Astrocyte of the hippocampus (primary cell): Measurements from ENCODE around the gene ARID4B.
"Not testable (repeated sequence)": the region's sequence is repeated elsewhere in the genome, so short reads cannot be mapped to it uniquely, and the experiment has no call there.

Experiments
- DNase-seq: peaks from one replicate; pipeline ENCODE4 v3.0.0; 2011; ENCODE audit warnings: low read depth, low spot score

The ARID4B gene

DNA sequence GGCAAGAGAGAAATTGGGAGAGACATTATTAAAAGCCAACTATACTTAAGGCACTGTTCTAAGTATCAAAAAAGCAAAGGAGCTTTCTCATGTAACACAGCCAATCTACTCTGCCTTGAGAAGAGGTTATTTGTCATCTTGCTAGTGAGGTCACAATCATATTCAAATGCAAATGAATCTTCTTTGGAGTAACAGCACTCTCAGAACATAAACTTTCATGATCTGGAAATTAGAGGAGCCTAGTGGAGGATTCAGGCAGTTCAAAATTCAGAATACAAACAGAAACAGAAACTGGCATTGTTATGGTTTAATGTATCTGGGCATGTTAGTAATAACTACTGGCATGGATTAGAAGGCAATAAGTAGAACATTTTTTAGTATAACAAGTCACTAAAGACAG is 57.4 kb downstream of the ARID4B start:
- peak; percentile 70 for DNase-seq

DNA sequence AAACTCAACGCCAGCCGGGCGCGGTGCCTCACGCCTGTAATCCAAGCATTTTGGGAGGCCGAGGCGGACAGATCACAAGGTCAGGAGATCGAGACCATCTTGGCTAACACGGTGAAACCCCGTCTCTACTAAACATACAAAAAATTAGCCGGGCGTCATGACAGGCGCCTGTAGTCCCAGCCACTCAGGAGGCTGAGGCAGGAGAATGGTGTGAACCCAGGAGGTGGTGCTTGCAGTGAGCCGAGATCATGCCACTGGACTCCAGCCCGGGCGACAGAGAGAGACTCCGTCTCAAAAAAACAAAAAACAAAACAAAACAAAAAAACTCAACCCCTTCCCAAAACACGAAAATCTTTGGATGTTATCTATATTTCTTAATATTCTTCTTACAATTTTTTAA is 58.0 kb downstream of the ARID4B start:
- not testable (repeated sequence) for DNase-seq

DNA sequence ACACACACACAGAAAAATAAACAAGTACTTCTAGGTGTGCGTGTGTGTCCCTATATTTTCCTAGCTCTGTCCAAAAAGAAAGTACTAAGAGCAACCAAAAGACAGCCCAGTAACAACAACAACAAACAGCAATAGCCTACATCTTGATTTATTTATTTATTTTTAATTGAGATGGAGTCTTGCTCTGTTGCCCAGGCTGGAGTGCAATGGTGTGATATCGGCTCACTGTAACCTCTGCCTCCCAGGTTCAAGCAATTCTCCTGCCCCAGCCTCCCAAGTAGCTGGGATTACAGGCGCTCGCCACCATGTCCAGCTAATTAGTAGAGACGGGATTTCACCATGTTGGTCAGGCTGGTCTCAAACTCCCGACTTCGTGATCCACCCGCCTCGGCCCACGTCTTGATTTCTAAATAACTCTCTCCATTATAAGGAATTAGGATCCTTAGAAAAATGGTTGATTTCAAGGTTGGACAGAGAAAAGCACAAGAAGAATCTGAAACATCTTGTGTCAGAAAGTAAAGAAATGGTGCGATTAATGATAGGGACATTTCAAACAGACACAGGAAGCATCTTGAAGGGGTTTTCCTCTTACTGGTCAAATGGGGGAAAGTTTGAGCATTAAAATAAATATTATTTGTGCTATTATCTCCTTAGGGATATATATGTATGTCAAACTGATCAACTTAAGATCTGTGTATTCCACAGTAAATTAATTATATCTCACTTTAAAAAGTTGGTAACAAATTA is 59.4 kb downstream of the ARID4B start:
- no peak for DNase-seq

DNA sequence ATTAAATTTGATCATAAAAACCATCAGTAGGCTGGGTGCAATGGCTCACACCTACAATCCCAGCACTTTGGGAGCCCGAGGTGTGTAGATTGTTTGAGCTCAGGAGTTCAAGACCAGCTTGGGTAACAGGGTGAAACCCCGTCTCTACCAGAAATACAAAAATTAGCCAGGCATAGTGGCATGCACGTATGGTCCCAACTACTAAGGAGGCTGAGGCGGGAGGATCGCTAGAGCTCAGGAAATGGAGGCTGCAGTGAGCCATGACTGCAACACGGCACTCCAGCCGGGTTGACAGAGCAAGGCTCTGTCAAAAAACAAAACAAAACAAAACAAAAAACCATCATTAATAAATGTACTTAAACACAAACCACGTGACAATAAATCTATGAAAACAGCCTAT is 61.0 kb downstream of the ARID4B start:
- no peak for DNase-seq

DNA sequence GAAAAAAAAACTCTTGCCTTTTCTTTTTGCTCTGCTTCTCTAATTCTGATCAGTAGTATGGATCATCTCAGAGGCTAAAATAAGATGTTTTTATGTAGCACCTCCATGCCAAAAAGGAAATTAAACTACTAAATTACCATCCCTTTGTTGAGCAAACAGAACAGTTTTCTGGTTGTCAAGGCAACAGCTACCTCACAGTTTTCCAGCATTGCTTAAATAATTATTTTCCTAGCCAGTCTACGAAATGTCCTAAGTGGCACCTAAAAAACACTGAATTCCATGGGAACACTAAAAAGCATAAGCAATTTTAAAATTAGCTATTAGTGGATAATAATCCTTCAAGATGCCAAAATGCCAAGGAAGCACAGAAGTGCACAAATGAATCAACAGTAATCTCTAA is 61.7 kb downstream of the ARID4B start:
- peak; percentile 31 for DNase-seq

DNA sequence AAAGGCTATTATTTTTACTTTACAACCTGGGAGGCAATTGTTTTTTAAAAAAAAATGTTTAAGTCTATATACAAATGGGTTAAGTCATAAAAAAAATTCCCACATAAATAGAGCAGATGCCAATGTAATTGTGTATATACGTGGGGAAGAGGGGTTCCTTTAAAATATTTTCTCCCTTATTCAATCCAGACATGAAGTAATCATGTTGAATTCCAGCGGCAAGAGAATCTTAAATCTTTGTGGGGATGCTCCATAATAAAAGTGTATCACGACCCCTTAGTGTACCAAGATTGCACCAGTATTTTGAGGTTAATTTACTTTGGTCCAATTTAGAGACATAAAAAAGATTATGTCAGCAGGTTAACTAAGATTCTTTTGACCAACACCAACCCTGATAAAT is 62.1 kb downstream of the ARID4B start:
- DNase-seq: no peak

DNA sequence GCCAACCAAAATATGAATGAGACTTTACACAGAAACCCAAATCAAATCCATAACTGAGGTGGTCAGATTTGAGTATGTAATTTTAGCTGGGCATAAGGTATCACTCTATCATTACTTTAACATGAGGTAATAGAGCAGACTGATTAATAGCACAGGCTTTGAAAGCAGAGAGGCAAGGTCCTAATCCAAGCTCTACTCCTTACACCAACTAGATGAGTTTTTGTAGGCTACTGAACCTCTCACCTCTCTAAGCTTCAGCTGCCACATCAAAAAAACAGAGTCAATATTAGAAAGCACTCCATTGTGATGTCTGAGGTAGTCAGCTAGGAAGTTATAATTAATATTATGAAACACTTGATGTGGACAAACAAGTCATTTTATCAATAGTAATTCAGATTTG is 63.7 kb downstream of the ARID4B start:
- DNase-seq: no peak

DNA sequence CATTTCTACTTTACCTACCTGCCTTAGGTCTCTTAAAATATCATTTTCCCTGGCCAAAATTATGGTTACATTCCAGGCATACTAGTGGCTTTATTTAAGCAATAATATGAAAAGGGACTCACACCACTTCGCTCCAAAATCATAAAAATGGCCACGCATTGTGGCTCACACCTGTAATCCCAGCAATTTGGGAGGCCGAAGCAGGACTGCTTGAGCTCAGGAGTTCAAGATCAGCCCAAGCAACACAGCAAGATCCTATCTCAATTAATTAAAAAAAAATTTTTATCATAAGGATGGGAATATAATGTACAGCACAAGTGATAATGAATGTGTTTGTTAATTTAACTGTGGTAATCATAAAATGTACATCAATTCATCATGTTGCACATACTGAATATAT is 65.4 kb downstream of the ARID4B start:
- no peak for DNase-seq

DNA sequence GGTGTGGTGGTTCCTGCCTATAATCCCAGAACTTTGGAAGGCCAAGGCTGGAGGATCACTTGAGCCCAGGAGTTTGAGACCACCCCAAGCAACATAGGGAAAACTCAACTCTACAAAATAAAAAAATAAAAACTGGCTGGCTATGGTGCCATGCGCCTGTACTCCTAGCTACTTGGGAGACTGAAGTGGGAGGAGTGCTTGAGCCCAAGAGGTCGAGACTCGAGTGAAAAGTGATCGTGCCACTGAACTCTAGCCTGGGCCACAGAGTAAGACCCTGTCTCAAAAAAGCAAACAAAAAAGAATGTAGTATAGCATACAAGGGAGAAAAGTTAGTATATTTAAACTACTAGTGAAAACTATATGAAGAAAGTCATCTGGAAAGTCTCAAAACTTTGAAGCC is 66.7 kb downstream of the ARID4B start:
- no peak for DNase-seq

DNA sequence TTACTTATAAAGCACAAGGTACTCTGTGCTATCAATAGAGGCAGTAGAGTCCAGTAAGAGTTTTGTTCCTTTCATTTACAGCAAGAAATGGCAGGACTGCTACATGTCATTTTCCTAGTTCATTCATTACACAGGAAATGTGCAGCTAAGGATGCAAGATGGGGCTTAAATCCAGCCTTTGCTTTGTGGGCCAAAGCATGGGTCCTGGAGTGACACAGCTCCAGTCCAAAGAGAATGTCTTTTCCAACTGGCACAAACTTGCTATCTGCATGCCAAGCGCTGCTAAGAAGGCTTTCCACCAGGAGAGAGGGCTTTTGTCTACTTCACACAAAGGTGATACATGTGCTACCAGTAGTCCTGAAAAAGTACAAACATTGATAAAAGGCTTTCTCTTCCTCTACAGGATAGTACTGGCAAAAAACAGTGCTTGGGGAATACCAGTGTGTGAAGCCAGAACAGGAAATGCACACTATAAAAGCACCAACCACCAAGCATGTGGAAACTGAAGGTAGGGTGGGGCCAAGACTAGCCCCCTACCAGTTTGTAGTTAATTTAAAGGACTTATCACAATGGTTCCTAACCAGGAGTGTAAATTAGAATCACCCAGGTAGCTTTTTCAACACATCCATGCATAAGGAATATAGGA is 68.7 kb downstream of the ARID4B start:
- peak; percentile 15 for DNase-seq

DNA sequence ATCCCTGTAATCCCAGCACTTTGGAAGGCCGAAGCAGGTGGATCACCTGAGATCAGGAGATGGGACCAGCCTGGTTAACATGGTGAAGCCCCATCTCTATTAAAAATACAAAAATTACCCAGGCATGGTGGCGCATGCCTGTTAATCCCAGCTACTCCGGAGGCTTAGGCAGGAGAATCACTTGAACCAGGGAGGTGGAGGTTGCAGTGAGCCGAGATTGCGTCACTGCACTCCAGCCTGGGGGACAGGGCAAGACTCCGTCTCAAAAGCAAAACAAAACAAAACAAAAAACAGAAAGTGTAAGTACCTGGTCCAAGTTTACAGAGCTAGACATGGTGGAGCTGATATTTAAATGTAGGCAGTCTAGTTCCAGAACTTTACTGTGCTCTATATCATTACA is 69.9 kb downstream of the ARID4B start:
- DNase-seq: not testable (repeated sequence)

DNA sequence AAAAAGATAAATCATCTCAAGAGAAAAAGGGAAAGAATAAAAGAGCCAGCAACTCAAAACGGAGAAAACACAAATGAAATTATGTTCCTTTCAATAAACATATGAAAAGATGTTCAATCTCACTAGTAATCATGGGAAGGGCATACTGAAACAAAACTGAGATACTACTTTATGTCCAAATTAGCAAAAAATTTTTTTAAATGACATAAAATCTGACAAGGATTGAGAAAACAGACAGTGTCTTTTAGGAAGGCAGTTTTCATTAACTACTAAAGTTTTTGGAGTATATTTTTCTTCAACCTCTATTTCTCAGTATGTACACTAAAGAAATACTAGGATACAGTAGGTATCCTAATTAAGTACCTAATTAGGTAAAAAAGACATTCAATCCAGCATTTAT is 73.3 kb downstream of the ARID4B start:
- no peak for DNase-seq

DNA sequence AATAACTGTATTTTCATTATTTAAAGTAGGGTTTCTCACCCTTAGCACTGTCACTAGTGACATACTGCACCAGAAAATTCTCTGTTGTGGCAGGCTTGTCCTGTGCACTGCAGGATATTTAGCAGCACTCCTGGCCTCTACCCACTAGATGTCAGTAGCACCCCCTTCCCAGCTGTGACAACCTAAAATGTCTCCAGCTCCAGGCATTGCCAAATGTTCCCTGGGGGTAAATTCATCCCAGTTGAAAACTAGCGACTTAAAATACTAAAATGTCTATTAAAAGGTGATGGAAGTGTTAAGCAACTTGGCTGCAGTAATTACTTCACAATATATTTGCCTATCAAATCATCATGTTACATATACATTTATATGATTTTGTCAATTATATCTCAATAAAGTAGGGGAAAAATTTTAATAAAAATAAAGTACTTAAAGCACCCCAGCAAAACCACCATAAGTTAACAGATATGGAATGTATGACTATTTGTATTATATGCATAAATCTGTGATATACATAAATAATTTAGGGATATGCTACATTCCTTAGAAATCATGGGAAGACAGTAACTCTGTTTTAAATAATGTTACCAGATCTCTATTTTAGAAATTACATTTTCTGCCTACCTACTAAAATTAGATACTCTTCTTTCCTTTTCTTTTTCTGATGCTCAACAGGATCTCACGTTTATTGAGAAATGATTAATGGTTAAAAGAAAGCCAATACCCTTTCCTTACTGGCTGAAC is 74.6 kb downstream of the ARID4B start:
- DNase-seq: peak; percentile 81

DNA sequence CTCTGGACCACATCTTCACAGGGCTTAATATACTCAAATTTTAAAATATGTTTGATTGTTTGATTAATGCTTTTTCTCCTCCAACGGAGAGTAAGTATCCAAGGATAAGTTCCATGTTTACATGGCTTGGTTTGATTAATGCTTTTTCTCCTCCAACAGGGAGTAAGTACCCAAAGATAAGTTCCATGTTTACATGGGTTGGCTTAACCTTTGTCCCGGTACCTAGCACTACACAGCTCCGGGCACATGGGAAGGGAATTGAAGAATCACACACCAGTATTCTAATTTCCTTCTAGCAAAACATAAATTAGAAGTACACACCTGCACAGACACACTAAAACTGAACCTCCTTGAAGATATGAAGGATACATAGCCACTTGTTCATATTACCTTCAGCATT is 77.5 kb downstream of the ARID4B start:
- DNase-seq: no peak

DNA sequence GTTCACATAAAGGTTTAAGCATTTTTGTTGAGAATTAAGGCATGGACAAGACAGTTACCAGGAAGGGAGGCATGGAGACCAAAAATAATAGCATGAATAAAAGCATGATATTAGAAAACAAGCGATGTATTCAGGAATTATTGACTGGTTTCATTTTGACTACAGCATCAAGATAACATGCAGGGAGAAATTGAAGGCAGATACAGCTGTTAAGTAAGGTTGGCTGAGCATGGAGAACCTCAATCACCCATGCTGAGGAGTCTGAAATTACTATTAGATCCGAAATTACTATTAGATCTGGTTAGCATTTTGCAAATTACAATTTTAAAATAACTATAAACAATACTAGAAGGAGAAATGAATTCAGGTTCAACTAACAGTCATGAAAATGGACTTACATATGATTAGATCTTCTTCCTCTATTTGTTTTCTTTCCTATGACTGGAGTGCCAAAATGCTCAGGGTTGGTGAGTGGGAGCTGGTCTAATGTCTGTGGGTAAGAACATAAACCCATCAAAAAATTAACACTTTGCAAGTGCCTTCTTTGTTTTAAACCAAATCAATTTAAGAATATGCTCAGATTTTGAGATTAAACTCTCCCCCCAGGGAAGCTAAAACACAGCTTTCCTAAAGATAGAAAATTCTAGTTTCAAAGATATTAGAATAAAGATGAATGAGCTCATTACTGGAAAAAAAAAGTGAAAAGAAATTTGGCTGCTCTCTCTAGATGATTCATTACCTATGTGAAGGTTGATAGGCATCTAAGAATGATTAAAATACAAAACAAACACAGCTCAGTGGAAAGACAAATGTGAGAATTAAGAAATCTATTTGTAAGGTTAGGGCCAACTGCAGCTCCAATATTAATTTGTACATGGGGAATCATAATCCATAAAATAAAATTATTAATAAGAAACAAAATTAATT is 81.7 kb downstream of the ARID4B start:
- DNase-seq: peak; percentile 29

DNA sequence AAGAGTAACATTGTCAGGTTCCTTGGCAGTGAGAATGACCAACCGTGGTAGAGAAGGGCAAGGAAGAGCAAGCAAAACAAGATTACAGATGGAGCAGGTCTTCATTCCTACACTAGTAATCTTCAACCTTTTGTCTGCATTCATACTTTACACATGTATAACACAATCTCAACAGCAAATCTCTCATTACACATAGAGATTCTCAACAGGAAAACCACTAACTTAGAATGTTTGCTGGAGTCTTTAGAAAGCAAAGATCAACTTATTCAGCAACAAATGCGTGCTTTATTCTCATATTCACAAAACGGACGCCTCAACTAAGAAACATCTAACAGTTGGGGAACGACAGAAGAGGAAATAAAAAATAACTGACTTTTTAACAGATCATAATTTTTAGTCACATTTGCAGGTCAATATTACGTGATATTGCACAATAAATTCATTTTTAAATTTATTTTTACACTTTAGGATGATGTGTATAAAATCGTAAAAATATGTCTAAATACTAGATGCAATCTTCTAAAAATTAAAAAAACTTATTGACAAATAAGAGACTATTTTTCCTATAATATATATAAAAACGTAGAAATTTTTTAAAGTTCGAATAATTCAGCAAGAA is 82.9 kb downstream of the ARID4B start:
- DNase-seq: no peak

DNA sequence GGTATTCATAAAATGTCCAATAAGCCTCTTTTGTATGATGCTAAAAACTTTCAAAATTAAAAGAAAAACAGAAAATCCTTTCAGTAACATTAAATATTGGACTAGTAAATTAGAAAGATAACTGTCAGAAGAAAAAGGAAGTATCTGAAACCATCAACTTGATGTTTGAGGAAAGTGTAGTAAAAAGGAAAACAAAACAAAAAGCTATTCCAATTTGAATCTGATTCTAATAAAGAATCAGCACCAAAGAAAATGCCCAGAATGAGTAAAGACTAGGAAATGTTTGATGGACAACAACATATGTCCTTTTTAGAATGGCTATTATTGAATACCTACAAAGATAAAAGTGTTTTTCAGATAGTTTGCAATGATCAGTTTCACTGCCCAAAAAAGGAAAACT is 87.0 kb downstream of the ARID4B start:
- DNase-seq: no peak

DNA sequence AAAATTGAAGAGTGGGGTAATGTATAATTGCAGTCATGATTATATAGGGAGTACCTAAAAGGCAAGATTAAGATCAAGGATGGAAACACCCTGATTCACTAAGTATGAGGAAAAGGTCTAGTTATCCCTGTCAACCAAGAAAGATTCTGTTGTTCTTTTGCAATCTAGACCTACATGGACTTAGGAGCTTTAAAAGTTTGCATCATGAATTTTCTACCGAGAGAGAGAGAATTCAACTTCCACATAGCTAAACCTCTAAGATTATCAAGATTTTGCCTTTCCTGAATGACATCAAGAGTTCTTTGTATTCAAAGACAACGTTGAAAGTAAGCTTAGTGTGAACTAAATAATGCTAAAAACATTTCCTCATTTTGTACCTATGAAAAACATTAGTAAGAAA is 88.1 kb downstream of the ARID4B start:
- no peak for DNase-seq

DNA sequence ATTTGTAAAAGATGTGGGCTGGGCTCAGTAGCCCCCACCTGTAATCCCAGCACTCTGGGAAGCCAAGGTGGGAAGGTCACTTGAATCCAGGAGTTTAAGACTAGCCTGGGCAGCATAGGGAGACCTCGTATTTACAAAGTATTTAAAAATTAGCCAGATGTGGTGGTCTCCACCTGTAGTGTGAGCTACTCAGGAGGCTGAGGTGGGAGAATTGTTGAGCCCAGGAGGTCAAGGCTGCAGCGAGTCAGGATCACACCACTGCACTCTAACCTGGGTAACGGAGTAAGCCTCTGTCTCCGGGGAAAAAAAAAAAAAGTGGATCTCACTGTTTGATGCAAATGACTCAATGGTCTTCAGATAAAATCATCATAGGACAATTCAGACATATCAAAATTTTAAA is 89.4 kb downstream of the ARID4B start:
- no peak for DNase-seq

DNA sequence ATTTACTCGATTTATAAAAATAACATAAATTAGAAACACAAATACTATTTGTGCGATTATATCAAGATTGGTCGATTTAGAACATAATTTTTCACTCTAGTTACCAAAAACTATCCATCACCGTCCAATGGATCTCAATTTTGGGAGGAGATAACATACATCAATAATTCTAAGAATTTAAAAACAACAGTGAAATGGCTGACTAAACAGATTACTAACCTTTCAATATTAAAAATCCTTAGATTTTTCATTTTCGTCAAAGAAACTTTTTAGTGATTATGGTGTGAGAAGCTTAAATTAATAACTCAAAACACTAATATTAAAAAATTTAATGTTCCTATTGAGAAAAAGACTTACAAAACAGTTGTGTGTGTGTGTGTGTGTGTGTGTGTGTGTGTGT is 91.9 kb downstream of the ARID4B start:
- DNase-seq: no peak

DNA sequence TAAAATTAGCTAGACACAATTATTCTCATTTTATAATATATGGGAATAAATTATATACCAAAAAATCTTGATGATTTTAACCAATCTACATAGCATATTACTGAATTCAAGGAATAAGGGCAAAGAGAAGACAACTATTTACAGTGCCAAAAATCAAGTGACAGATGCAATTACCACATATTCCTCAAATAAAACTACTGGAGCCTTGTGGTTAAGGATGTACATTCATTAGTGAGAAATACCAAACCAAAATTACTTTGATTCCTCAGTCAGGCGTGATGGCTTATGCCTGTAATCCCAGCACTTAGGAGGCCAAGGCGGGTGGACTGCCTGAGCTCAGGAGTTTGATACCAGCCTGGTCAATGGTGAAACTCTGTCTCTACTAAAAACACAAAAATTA is 98.1 kb downstream of the ARID4B start:
- no peak for DNase-seq
